IMR-90 (cell line): ENCODE measurements around the gene PAPPA. TPM values are rescaled to one million over a fixed set of nuclear protein-coding genes. Genes with fewer than 3 reads are reported as not detected.

ENCODE experiments used
- ATAC-seq: fragments of 200-7000 bp; cut with Tn5 transposase; 2 replicates; pipeline ENCODE4 v1.9.1; 2020; ENCODE audit warnings: low read depth, mild to moderate bottlenecking, moderate library complexity
- BruUV-seq: library from RNA; stranded (reverse); fragments of 400-500 nt; replicated peaks from 2 replicates; lab custom pipeline; 2021; lab: Mats Ljungman, UMichigan
- CTCF ChIA-PET: fragments of 300-600 bp; formaldehyde crosslinking; extraction: SDS; loops from one replicate; lab custom pipeline; 2021; ENCODE audit warnings: antibody characterized with exemption; lab: Yijun Ruan, JAX
- POLR2A ChIA-PET: fragments of 300-600 bp; sonication (Branson Sonifier 250); formaldehyde crosslinking; loops from one replicate; lab custom pipeline; 2022; ENCODE audit warnings: antibody characterized with exemption; ENCODE audit not compliant: unreplicated experiment; lab: Charles Lee
- DNase-seq: peaks from one replicate; pipeline ENCODE4 v3.0.0; 2013
- H2AFZ ChIP-seq: replicated peaks from 2 replicates; pipeline ENCODE3; 2013; ENCODE audit warnings: low read length, mild to moderate bottlenecking; ENCODE audit not compliant: poor library complexity
- H2AK5ac ChIP-seq: 2 replicates; pipeline ENCODE4 v1.6.1; 2013; ENCODE audit warnings: low read depth, low read length, inconsistent platforms
- H2AK9ac ChIP-seq: replicated peaks from 2 replicates; pipeline ENCODE3; 2013; ENCODE audit warnings: mild to moderate bottlenecking, low read depth, low read length, moderate library complexity; ENCODE audit not compliant: poor library complexity
- H2BK120ac ChIP-seq: 2 replicates; pipeline ENCODE4 v1.6.1; 2013; ENCODE audit warnings: low read depth, low read length, inconsistent platforms
- H2BK15ac ChIP-seq: 3 replicates; pipeline ENCODE4 v1.6.1; 2013; ENCODE audit warnings: low read depth, low read length, inconsistent platforms
- H2BK20ac ChIP-seq: 2 replicates; pipeline ENCODE4 v1.6.1; 2013; ENCODE audit warnings: low read depth, mild to moderate bottlenecking, inconsistent platforms, low read length, moderate library complexity
- H2BK5ac ChIP-seq: 2 replicates; pipeline ENCODE4 v1.6.1; 2013; ENCODE audit warnings: mild to moderate bottlenecking, low read depth, low read length, inconsistent platforms; ENCODE audit not compliant: poor library complexity, severe bottlenecking
- H3K14ac ChIP-seq: replicated peaks from 2 replicates; pipeline ENCODE4 v1.6.1; 2013; ENCODE audit warnings: low read depth, low read length, inconsistent platforms
- H3K18ac ChIP-seq: 2 replicates; pipeline ENCODE4 v1.6.1; 2013; ENCODE audit warnings: low read depth, low read length, control low read depth
- H3K23ac ChIP-seq: 2 replicates; pipeline ENCODE4 v1.6.1; 2013; ENCODE audit warnings: low read depth, low read length, inconsistent platforms
- H3K27ac ChIP-seq: 2 replicates; pipeline ENCODE4 v1.5.1; 2013; ENCODE audit warnings: mild to moderate bottlenecking, control low read depth, low read length; ENCODE audit not compliant: insufficient read depth
- H3K27me3 ChIP-seq: 2 replicates; pipeline ENCODE4 v1.6.1; 2013; ENCODE audit warnings: low read length; ENCODE audit not compliant: control insufficient read depth, insufficient read depth
- H3K36me3 ChIP-seq: 2 replicates; pipeline ENCODE4 v1.6.1; 2013; ENCODE audit warnings: low read length, mixed read lengths; ENCODE audit not compliant: control insufficient read depth, insufficient read depth
- H3K4ac ChIP-seq: 2 replicates; pipeline ENCODE4 v1.6.1; 2013; ENCODE audit warnings: low read depth, low read length, inconsistent platforms
- H3K4me1 ChIP-seq: 2 replicates; pipeline ENCODE4 v1.6.1; 2013; ENCODE audit warnings: low read length, mixed read lengths; ENCODE audit not compliant: control insufficient read depth, insufficient read depth
- H3K4me2 ChIP-seq: 2 replicates; pipeline ENCODE4 v1.6.1; 2013; ENCODE audit warnings: low read depth, mild to moderate bottlenecking, control low read depth, low read length, moderate library complexity
- H3K4me3 ChIP-seq: 2 replicates; pipeline ENCODE4 v1.5.1; 2013; ENCODE audit warnings: low read depth, mild to moderate bottlenecking, control low read depth, low read length, moderate library complexity; ENCODE audit not compliant: insufficient read depth
- H3K56ac ChIP-seq: 2 replicates; pipeline ENCODE4 v1.6.1; 2013; ENCODE audit warnings: low read length, inconsistent platforms; ENCODE audit not compliant: insufficient read depth; ENCODE audit errors: extremely low read depth
- H3K79me1 ChIP-seq, 2 experiments: 2 replicates each; pipeline ENCODE4 v1.6.1; 2013; ENCODE audit warnings: low read length in 2 of 2, inconsistent platforms in 1 of 2, low read depth in 1 of 2
- H3K9ac ChIP-seq: 2 replicates; pipeline ENCODE4 v1.6.1; 2013; ENCODE audit warnings: low read depth, low read length, control low read depth
- H3K9me1 ChIP-seq: 2 replicates; pipeline ENCODE4 v1.6.1; 2013; ENCODE audit warnings: low read length, inconsistent platforms; ENCODE audit not compliant: insufficient read depth
- H3K9me3 ChIP-seq: 2 replicates; pipeline ENCODE4 v1.6.1; 2013; ENCODE audit warnings: low read length; ENCODE audit not compliant: control insufficient read depth, insufficient read depth
- H4K20me1 ChIP-seq: 2 replicates; pipeline ENCODE4 v1.6.1; 2013; ENCODE audit warnings: low read length, inconsistent platforms; ENCODE audit not compliant: insufficient read depth
- H4K5ac ChIP-seq: 2 replicates; pipeline ENCODE4 v1.6.1; 2013; ENCODE audit warnings: mild to moderate bottlenecking, low read depth, low read length, control low read depth
- H4K8ac ChIP-seq, 2 experiments: 2 replicates each; pipeline ENCODE4 v1.6.1; 2013; ENCODE audit warnings: low read depth in 2 of 2, low read length in 2 of 2, control low read depth in 1 of 2, inconsistent platforms in 1 of 2
- H4K91ac ChIP-seq: 2 replicates; pipeline ENCODE4 v1.6.1; 2013; ENCODE audit warnings: low read depth, low read length, inconsistent platforms; ENCODE audit not compliant: insufficient read depth
- CHD1 ChIP-seq: IDR thresholded peaks from 2 replicates; pipeline ENCODE4 v1.6.1; 2012; ENCODE audit warnings: low read depth, low read length, improper control_type of control experiment
- POLR2A ChIP-seq: IDR thresholded peaks from 2 replicates; pipeline ENCODE4 v1.6.1; 2012; ENCODE audit warnings: mild to moderate bottlenecking, low read depth, low read length
- RAD21 ChIP-seq: IDR thresholded peaks from 2 replicates; pipeline ENCODE4 v1.6.1; 2012; ENCODE audit warnings: low read length, improper control_type of control experiment
- SMC3 ChIP-seq: fragments of 150-350 bp; IDR thresholded peaks from 2 replicates; pipeline ENCODE4 v1.6.1; 2016; ENCODE audit warnings: low read depth, mild to moderate bottlenecking, antibody characterized with exemption, low read length, moderate library complexity
- WGBS, 2 experiments: methylation state at CpG; one replicate each; pipeline versions ENCODE4 v1.1.5 to v1.1.7; 2013; ENCODE audit warnings: missing lambda C conversion rate in 2 of 2; ENCODE audit not compliant: insufficient read length in 1 of 2; ENCODE audit errors: extremely low coverage in 2 of 2; 5-methylcytosine and 5-hydroxymethylcytosine counted together
- dilution Hi-C: fragments of 300-500 bp; cut with HindIII; formaldehyde crosslinking; loops from one replicate; pipeline ENCODE4 v1.14.3; 2018; ENCODE audit warnings: low sequenced_read_pairs; ENCODE audit not compliant: unreplicated experiment
- in situ Hi-C: fragments of 300-500 bp; cut with MboI; formaldehyde crosslinking; loops from 3 replicates; pipeline ENCODE4 v1.14.3; 2019; ENCODE audit warnings: low sequenced_read_pairs, inconsistent platforms, mixed read lengths
- intact Hi-C: fragments of 100-400 bp; cut with micrococcal nuclease; formaldehyde crosslinking; loops from 2 replicates; pipeline ENCODE4 v1.10.0; 2022
- polyA plus RNA-seq, 3 experiments: library from polyadenylated mRNA; depleted of rRNA; stranded (reverse); fragments of >200 nt; gene quantifications; 2 replicates each; pipeline ENCODE4 v1.2.3, GENCODE V29; 2012; ENCODE audit warnings: low replicate concordance in 1 of 3
- total RNA-seq: library from RNA; depleted of rRNA; stranded (reverse); fragments of >200 nt; gene quantifications from 2 replicates; pipeline ENCODE4 v1.2.3, GENCODE V29; 2012
- TF ChIP-seq, protein P1 (sequence below): fragments of 150-350 bp; IDR thresholded peaks from 2 replicates; pipeline ENCODE4 v1.6.1; 2017; ENCODE audit warnings: mild to moderate bottlenecking, antibody characterized with exemption, low read length, low read depth
- TF ChIP-seq, protein P2 (sequence below): fragments of 150-350 bp; IDR thresholded peaks from 2 replicates; pipeline ENCODE4 v1.6.1; 2016; ENCODE audit warnings: low read depth, mild to moderate bottlenecking, low read length, moderate library complexity, borderline replicate concordance

Gene PAPPA
- total and polyA plus RNA-seq, 2 of the 4 experiments (the other 2 are of a cell fraction) = 8.3 to 12.4 TPM

- TF ChIP-seq, protein P1, sequence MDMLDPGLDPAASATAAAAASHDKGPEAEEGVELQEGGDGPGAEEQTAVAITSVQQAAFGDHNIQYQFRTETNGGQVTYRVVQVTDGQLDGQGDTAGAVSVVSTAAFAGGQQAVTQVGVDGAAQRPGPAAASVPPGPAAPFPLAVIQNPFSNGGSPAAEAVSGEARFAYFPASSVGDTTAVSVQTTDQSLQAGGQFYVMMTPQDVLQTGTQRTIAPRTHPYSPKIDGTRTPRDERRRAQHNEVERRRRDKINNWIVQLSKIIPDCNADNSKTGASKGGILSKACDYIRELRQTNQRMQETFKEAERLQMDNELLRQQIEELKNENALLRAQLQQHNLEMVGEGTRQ = no peak
Measured at GRCh38 chr9:116154334-116154975, 864 bp downstream of the PAPPA start (continued).

GRCh38 chr9:116154976-116155697, 1.5 kb downstream of the PAPPA start:
- H2BK20ac ChIP-seq = peak overlapping the region; percentile 89
- peaks cover 9% of the 10 kb centered on the region for H3K4me1 ChIP-seq
- POLR2A ChIA-PET = interaction anchor here (0.6 to 1.1 kb wide), 4 partner anchors 157 to 482 kb away, joined by 3 to 6 read pairs (median 4); no protein-coding TSS in a partner anchor
- H3K9me1 ChIP-seq = no peaks in the 10 kb centered on the region
- peak overlapping the region; percentile 98 for H3K23ac ChIP-seq
- peaks cover 19 to 55% of the 10 kb centered on the region in 2 experiments for H3K79me1 ChIP-seq
- ATAC-seq (peak; percentile 8), DNase-seq (peak; percentile 82)
- H3K36me3 ChIP-seq = peaks cover 18% of the 10 kb centered on the region
- H3K27me3 ChIP-seq = no peaks in the 10 kb centered on the region
- dilution Hi-C loops (no loop called here), in situ Hi-C loops (loop anchor here (10.0 kb wide), 3 partner anchors 420 to 560 kb away; no protein-coding TSS in a partner anchor), intact Hi-C loops (loop anchor here (5.0 to 10.0 kb wide), 7 partner anchors 53 to 490 kb away; no protein-coding TSS in a partner anchor)
- peaks cover 19% of the 10 kb centered on the region for H4K20me1 ChIP-seq
- peak overlapping the region; percentile 96 for H3K9ac ChIP-seq
- peak overlapping the region; percentile 88 for H2AK9ac ChIP-seq
- peak overlapping the region; percentile 88 for H3K56ac ChIP-seq
- peak overlapping the region; percentile 98 for H3K18ac ChIP-seq
- H2BK5ac ChIP-seq = peak overlapping the region; percentile 64
- peak overlapping the region; percentile 93 for H3K27ac ChIP-seq
- TF ChIP-seq, protein P2, sequence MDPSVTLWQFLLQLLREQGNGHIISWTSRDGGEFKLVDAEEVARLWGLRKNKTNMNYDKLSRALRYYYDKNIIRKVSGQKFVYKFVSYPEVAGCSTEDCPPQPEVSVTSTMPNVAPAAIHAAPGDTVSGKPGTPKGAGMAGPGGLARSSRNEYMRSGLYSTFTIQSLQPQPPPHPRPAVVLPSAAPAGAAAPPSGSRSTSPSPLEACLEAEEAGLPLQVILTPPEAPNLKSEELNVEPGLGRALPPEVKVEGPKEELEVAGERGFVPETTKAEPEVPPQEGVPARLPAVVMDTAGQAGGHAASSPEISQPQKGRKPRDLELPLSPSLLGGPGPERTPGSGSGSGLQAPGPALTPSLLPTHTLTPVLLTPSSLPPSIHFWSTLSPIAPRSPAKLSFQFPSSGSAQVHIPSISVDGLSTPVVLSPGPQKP = no peak
- TF ChIP-seq CHD1 (no peak), SMC3 (no peak), RAD21 (peak; percentile 1; the same call in 1 of the 2 replicates), POLR2A (peak; percentile 73; the same call in 1 of the 2 replicates)
- H2AFZ ChIP-seq = peak overlapping the region; percentile 83
- peak overlapping the region; percentile 93 for H2BK120ac ChIP-seq
- H4K5ac ChIP-seq = peak overlapping the region; percentile 98
- H2AK5ac ChIP-seq = peak overlapping the region; percentile 84; the same call in 1 of the 2 replicates
- no peaks in the 10 kb centered on the region for H3K9me3 ChIP-seq
- CTCF ChIA-PET = interaction anchor here (0.6 kb wide), 2 partner anchors 51 to 80 kb away, joined by 3 to 4 read pairs; no protein-coding TSS in a partner anchor
- peak overlapping the region; percentile 96 for H3K4ac ChIP-seq
- BruUV-seq = no TSS peak
- H4K8ac ChIP-seq = peak overlapping the region; percentile 70 to 95
- H3K4me3 ChIP-seq = peak overlapping the region; percentile 95
- H3K14ac ChIP-seq = peak overlapping the region; percentile 99
- peak overlapping the region; percentile 77 for H2BK15ac ChIP-seq
- WGBS, 2 experiments = 0% methylated on average over 2 of the region's 27 CpGs; no CpG with 5 or more reads in 1 of the 2 experiments
- peak overlapping the region; percentile 95 for H4K91ac ChIP-seq
- peak overlapping the region; percentile 93 for H3K4me2 ChIP-seq
